A549 (cell line): ENCODE data around the gene ANKK1. TPM values are rescaled to one million over a fixed set of nuclear protein-coding genes. Genes with fewer than 3 reads are reported as not detected.

ENCODE experiments used
- ATAC-seq, 2 experiments: fragments of 200-7000 bp in 1 of 2; fragments of >200 bp in 1 of 2; cut with Nextera tagmentation in 1 of 2; cut with Tn5 transposase in 1 of 2; 3 replicates each; pipeline versions ENCODE4 v1.8.0 to v1.9.1; 2018 to 2020; ENCODE audit warnings: mild to moderate bottlenecking in 1 of 2, moderate library complexity in 1 of 2
- CTCF ChIA-PET: fragments of 300-600 bp; sonication (Branson Sonifier 250); formaldehyde crosslinking; extraction: SDS; loops from one replicate; lab custom pipeline; 2021; ENCODE audit warnings: antibody characterized with exemption, inconsistent platforms; lab: Yijun Ruan, JAX
- POLR2A ChIA-PET: fragments of 350-600 bp; formaldehyde crosslinking; extraction: SDS; loops from one replicate; lab custom pipeline; 2021; ENCODE audit warnings: antibody characterized with exemption, inconsistent platforms; lab: Yijun Ruan, JAX
- DNase-seq, 2 experiments: peaks; one replicate each; pipeline versions ENCODE4 v3.0.0 to v3.0.0-alpha.2; 2011 to 2016; ENCODE audit warnings: low read depth in 1 of 2, low spot score in 1 of 2
- FAIRE-seq: peaks from 2 replicates; lab custom pipeline; 2011; peaks lifted over from hg19 to GRCh38; lab: Jason Lieb, UNC
- H3K27ac ChIP-seq, 2 experiments: fragments of >200 bp; sonication (Bioruptor Twin); formaldehyde crosslinking; 3 replicates each; pipeline ENCODE4 v1.5.1; 2016 to 2017
- H3K4me1 ChIP-seq: fragments of >200 bp; sonication (Bioruptor Twin); formaldehyde crosslinking; 3 replicates; pipeline ENCODE4 v1.6.1; 2016
- H3K4me2 ChIP-seq: fragments of >200 bp; sonication (Bioruptor Twin); formaldehyde crosslinking; 3 replicates; pipeline ENCODE4 v1.6.1; 2016
- H3K4me3 ChIP-seq: fragments of >200 bp; sonication (Bioruptor Twin); formaldehyde crosslinking; 3 replicates; pipeline ENCODE4 v1.5.1; 2016
- H3K9me3 ChIP-seq: fragments of >200 bp; sonication (Bioruptor Twin); formaldehyde crosslinking; 3 replicates; pipeline ENCODE4 v1.6.1; 2016
- ATOH8 ChIP-seq: fragments of 250-450 bp; sonication (Bioruptor Pico); IDR thresholded peaks from 2 replicates; pipeline ENCODE4 v1.5.0; 2020; ENCODE audit warnings: low read depth, mild to moderate bottlenecking, moderate library complexity
- BCL3 ChIP-seq: fragments of >200 bp; sonication (Bioruptor Twin); formaldehyde crosslinking; IDR thresholded peaks from 3 replicates; pipeline ENCODE4 v1.6.1; 2016
- BHLHE40 ChIP-seq: IDR thresholded peaks from 2 replicates; pipeline ENCODE4 v1.6.1; 2012; ENCODE audit warnings: low read depth, low read length, inconsistent platforms
- CHD4 ChIP-seq: fragments of 200-600 bp; sonication (generic); IDR thresholded peaks from 2 replicates; pipeline ENCODE4 v1.6.1; 2016; ENCODE audit warnings: antibody characterized with exemption, mild to moderate bottlenecking, borderline replicate concordance
- EHF ChIP-seq: fragments of 250-450 bp; sonication (Bioruptor Pico); IDR thresholded peaks from 2 replicates; pipeline ENCODE4 v1.5.0; 2020; ENCODE audit warnings: mild to moderate bottlenecking
- EP300 ChIP-seq, 2 experiments: fragments of >200 bp; sonication (Bioruptor Twin); formaldehyde crosslinking; IDR thresholded peaks; 2 replicates in 1 of 2; 3 replicates in 1 of 2; pipeline ENCODE4 v1.6.1; 2016 to 2017
- ESRRA ChIP-seq: fragments of 150-350 bp; IDR thresholded peaks from 2 replicates; pipeline ENCODE4 v1.6.1; 2014; ENCODE audit warnings: mild to moderate bottlenecking, low read length, borderline replicate concordance
- FOSL2 ChIP-seq, 2 experiments: fragments of 450-650 bp in 1 of 2; fragments of >200 bp in 1 of 2; sonication (Bioruptor Twin) in 1 of 2; formaldehyde crosslinking; IDR thresholded peaks; 2 replicates each; pipeline versions ENCODE4 v1.5.0 to v1.6.1; 2016 to 2020; ENCODE audit warnings: mild to moderate bottlenecking in 1 of 2, moderate library complexity in 1 of 2
- HES2 ChIP-seq: fragments of >200 bp; sonication (Bioruptor Twin); formaldehyde crosslinking; IDR thresholded peaks from 2 replicates; pipeline ENCODE4 v1.6.1; 2016
- HMGXB4 ChIP-seq: fragments of 250-450 bp; sonication (Bioruptor Pico); IDR thresholded peaks from 2 replicates; pipeline ENCODE4 v1.5.0; 2021; ENCODE audit warnings: mild to moderate bottlenecking, moderate library complexity, borderline replicate concordance
- HOXB13 ChIP-seq: fragments of 250-450 bp; sonication (Bioruptor Pico); IDR thresholded peaks from 2 replicates; pipeline ENCODE4 v1.5.0; 2020; ENCODE audit warnings: low read depth, mild to moderate bottlenecking, moderate library complexity
- HOXB5 ChIP-seq: fragments of 250-450 bp; sonication (Bioruptor Pico); IDR thresholded peaks from 2 replicates; pipeline ENCODE4 v1.5.0; 2020; ENCODE audit warnings: mild to moderate bottlenecking, moderate library complexity
- JUN ChIP-seq, 2 experiments: fragments of >200 bp; sonication (Bioruptor Twin); formaldehyde crosslinking; IDR thresholded peaks; 2 replicates in 1 of 2; 3 replicates in 1 of 2; pipeline ENCODE4 v1.6.1; 2016 to 2017
- KDM5A ChIP-seq: fragments of 200-600 bp; sonication (generic); IDR thresholded peaks from 2 replicates; pipeline ENCODE4 v1.6.1; 2016; ENCODE audit warnings: antibody characterized with exemption, mild to moderate bottlenecking
- MAX ChIP-seq: IDR thresholded peaks from 2 replicates; pipeline ENCODE4 v1.6.1; 2012
- MAZ ChIP-seq: fragments of 150-350 bp; IDR thresholded peaks from 2 replicates; pipeline ENCODE4 v1.6.1; 2014; ENCODE audit warnings: antibody characterized with exemption, low read depth, low read length, borderline replicate concordance
- MYC ChIP-seq: IDR thresholded peaks from 2 replicates; pipeline ENCODE4 v1.6.1; 2012; ENCODE audit warnings: mild to moderate bottlenecking, inconsistent platforms, low read length, improper control_type of control experiment, borderline replicate concordance
- NPAS2 ChIP-seq: fragments of 250-450 bp; sonication (Bioruptor Pico); IDR thresholded peaks from 2 replicates; pipeline ENCODE4 v1.8.0; 2022; ENCODE audit warnings: mild to moderate bottlenecking, moderate library complexity, borderline replicate concordance
- PBX3 ChIP-seq: IDR thresholded peaks from 2 replicates; pipeline ENCODE4 v1.6.1; 2012
- POLR2A ChIP-seq: IDR thresholded peaks from 2 replicates; pipeline ENCODE4 v1.6.1; 2012; ENCODE audit warnings: mild to moderate bottlenecking, low read length
- SMC3 ChIP-seq: fragments of >200 bp; sonication (Bioruptor Twin); formaldehyde crosslinking; IDR thresholded peaks from 3 replicates; pipeline ENCODE4 v1.6.1; 2018; ENCODE audit warnings: inconsistent platforms
- TP53 ChIP-seq: fragments of 250-450 bp; sonication (Bioruptor Pico); IDR thresholded peaks from 2 replicates; pipeline ENCODE4 v1.5.0; 2021; ENCODE audit warnings: mild to moderate bottlenecking, moderate library complexity
- ZC3H11A ChIP-seq: fragments of 450-650 bp; IDR thresholded peaks from 2 replicates; pipeline ENCODE4 v1.6.1; 2014; ENCODE audit warnings: antibody characterized with exemption, mild to moderate bottlenecking
- ZFP36 ChIP-seq: fragments of 450-650 bp; IDR thresholded peaks from 2 replicates; pipeline ENCODE4 v1.6.1; 2014; ENCODE audit warnings: borderline replicate concordance; ENCODE audit not compliant: partially characterized antibody
- WGBS: methylation state at CpG from one replicate; pipeline ENCODE4 v1.1.6; 2017; ENCODE audit errors: missing lambda C conversion rate; 5-methylcytosine and 5-hydroxymethylcytosine counted together
- polyA plus RNA-seq, 4 experiments: library from polyadenylated mRNA; depleted of rRNA in 3 of 4; stranded (reverse); fragments of >200 nt; fragmentation: RNase III in 1 of 4; extraction: RNeasy Plus Mini Kit Qiagen cat#74134 plus additional on column Dnase treatment in 1 of 4; gene quantifications; 2 replicates in 3 of 4; 3 replicates in 1 of 4; pipeline ENCODE4 v1.2.3, GENCODE V29; 2011 to 2017

ANKK1 gene
- polyA plus RNA-seq, 2 of the 4 experiments (the other 2 are of a cell fraction), result 0.08 TPM; not detected in 1

- WGBS, result 72% methylated on average over 3 of the region's 3 CpGs
- Histone ChIP-seq H3K9me3 (no peaks in the 10 kb centered on the region), H3K4me3 (no peak overlapping the region), H3K27ac (no peak overlapping the region), H3K4me1 (no peaks in the 10 kb centered on the region), H3K4me2 (no peak overlapping the region)
- TF ChIP-seq SMC3, result no peak
- ChIA-PET POLR2A (no interaction called here), CTCF (interaction anchor here (1.7 kb wide), 1 partner anchor 379 kb away, joined by 4 read pairs; no protein-coding TSS in a partner anchor)
- ATAC-seq, result no peak
- no peak for DNase-seq
- no peak for FAIRE-seq
Measured at GRCh38 chr11:113351068-113351450, 36.5 kb upstream of the ANKK1 start.

- no peaks in the 10 kb centered on the region for H3K9me3 ChIP-seq
- no peak overlapping the region for H3K4me2 ChIP-seq
- H3K27ac ChIP-seq, result no peak overlapping the region
- no peaks in the 10 kb centered on the region for H3K4me1 ChIP-seq
- ATAC-seq, result no peak
- no peak overlapping the region for H3K4me3 ChIP-seq
- POLR2A ChIA-PET, result no interaction called here
- no peak for DNase-seq
- TF ChIP-seq CHD4 (no peak), POLR2A (no peak), KDM5A (no peak), BCL3 (no peak), MYC (no peak), JUN (IDR thresholded peaks at IDR 0.05) (no peak), EP300 (IDR thresholded peaks at IDR 0.05) (no peak), NPAS2 (CRISPR knock-in tag) (no peak), ATOH8 (CRISPR knock-in tag) (no peak), HES2 (no peak), HOXB5 (CRISPR knock-in tag) (no peak), TP53 (CRISPR knock-in tag) (no peak), EHF (CRISPR knock-in tag) (no peak), BHLHE40 (no peak), HOXB13 (no peak), ZC3H11A (no peak), MAZ (no peak), PBX3 (no peak), ESRRA (no peak), MAX (no peak)
- 90% methylated on average over 4 of the region's 4 CpGs for WGBS
- CTCF ChIA-PET, result interaction anchor here (1.7 kb wide), 1 partner anchor 379 kb away, joined by 4 read pairs; no protein-coding TSS in a partner anchor
- FAIRE-seq, result no peak
Measured at GRCh38 chr11:113351480-113351879, 36.1 kb upstream of the ANKK1 start.

GRCh38 chr11:113356203-113356602, 31.4 kb upstream of the ANKK1 start:
- 69% methylated on average over 3 of the region's 3 CpGs for WGBS
- CTCF ChIA-PET, result no interaction called here
- Histone ChIP-seq H3K4me2 (no peak overlapping the region), H3K9me3 (no peaks in the 10 kb centered on the region), H3K4me1 (no peaks in the 10 kb centered on the region), H3K27ac (no peak overlapping the region), H3K4me3 (no peak overlapping the region)
- DNase-seq, result no peak
- TF ChIP-seq EHF (CRISPR knock-in tag) (no peak), CHD4 (no peak), HMGXB4 (CRISPR knock-in tag) (no peak), TP53 (CRISPR knock-in tag) (no peak), HOXB13 (no peak), FOSL2 (IDR thresholded peaks at IDR 0.05) (no peak), FOSL2 (CRISPR knock-in tag; IDR thresholded peaks at IDR 0.05) (no peak), ZFP36 (no peak)
- no peak for FAIRE-seq
- no peak for ATAC-seq
- POLR2A ChIA-PET, result no interaction called here
